Measurements from ENCODE around the gene USP13.
A peak's percentile ranks its signal among the peaks of the same experiment; 100 is the strongest.
"Not testable (repeated sequence)": the region's sequence is repeated elsewhere in the genome, so short reads cannot be mapped to it uniquely, and the experiment has no call there.

USP13 gene

GRCh38 chr3:179734497-179735281 is 81.8 kb downstream of the USP13 start:
- DNase-seq (ENCODE audit: low spot score), result no peak

- no peak for DNase-seq (ENCODE audit: low spot score)
Observed at GRCh38 chr3:179735321-179735720, 82.5 kb downstream of the USP13 start.

GRCh38 chr3:179738998-179739397 is 86.2 kb downstream of the USP13 start:
- DNase-seq (ENCODE audit: low spot score), result no peak

- no peak for DNase-seq (ENCODE audit: low spot score)
Observed at GRCh38 chr3:179739816-179740594, 87.2 kb downstream of the USP13 start.

GRCh38 chr3:179743913-179744312 is 91.1 kb downstream of the USP13 start:
- DNase-seq (ENCODE audit: low spot score), result no peak

- DNase-seq (ENCODE audit: low spot score), result no peak
Observed at GRCh38 chr3:179744667-179745066, 91.8 kb downstream of the USP13 start.

GRCh38 chr3:179745079-179745478 is 92.2 kb downstream of the USP13 start:
- DNase-seq (ENCODE audit: low spot score), result no peak

- no peak for DNase-seq (ENCODE audit: low spot score)
Observed at GRCh38 chr3:179745716-179746115, 92.9 kb downstream of the USP13 start.

- peak; percentile 23 for DNase-seq (ENCODE audit: low spot score)
Observed at GRCh38 chr3:179750720-179751328, 98.0 kb downstream of the USP13 start.

GRCh38 chr3:179760944-179761343 is 108.1 kb downstream of the USP13 start:
- DNase-seq (ENCODE audit: low spot score), result no peak

- no peak for DNase-seq (ENCODE audit: low spot score)
Observed at GRCh38 chr3:179765396-179765795, 112.6 kb downstream of the USP13 start.

GRCh38 chr3:179766416-179767133 is 113.7 kb downstream of the USP13 start:
- no peak for DNase-seq (ENCODE audit: low spot score)

- DNase-seq (ENCODE audit: low spot score), result peak; percentile 77
Observed at GRCh38 chr3:179768080-179768479, 115.2 kb downstream of the USP13 start.

GRCh38 chr3:179769411-179770247 is 116.8 kb downstream of the USP13 start:
- no peak for DNase-seq (ENCODE audit: low spot score)

GRCh38 chr3:179771797-179772196 is 119.0 kb downstream of the USP13 start:
- no peak for DNase-seq (ENCODE audit: low spot score)

GRCh38 chr3:179772297-179772696 is 119.5 kb downstream of the USP13 start:
- no peak for DNase-seq (ENCODE audit: low spot score)

- no peak for DNase-seq (ENCODE audit: low spot score)
Observed at GRCh38 chr3:179775416-179776122, 122.7 kb downstream of the USP13 start.

- DNase-seq (ENCODE audit: low spot score), result not testable (repeated sequence)
Observed at GRCh38 chr3:179782841-179783240, 130.0 kb downstream of the USP13 start.

- DNase-seq (ENCODE audit: low spot score), result no peak
Observed at GRCh38 chr3:179788996-179789395, 136.2 kb downstream of the USP13 start.

- no peak for DNase-seq (ENCODE audit: low spot score)
Observed at GRCh38 chr3:179791793-179792192, 139.0 kb downstream of the USP13 start.

GRCh38 chr3:179794355-179794754 is 141.5 kb downstream of the USP13 start:
- DNase-seq (ENCODE audit: low spot score), result no peak

All from iPS-NIHi11 (cell line).